HS-27A (cell line): ENCODE measurements around the gene GAA.

Source experiments
- DNase-seq: peaks from one replicate; pipeline ENCODE4 v3.0.0-alpha.2; 2012; ENCODE audit warnings: low read depth, missing footprints

The GAA gene

GRCh38 chr17:80117491-80118401 lies 16.4 kb downstream of the GAA start:
- DNase-seq, result no peak

DNA sequence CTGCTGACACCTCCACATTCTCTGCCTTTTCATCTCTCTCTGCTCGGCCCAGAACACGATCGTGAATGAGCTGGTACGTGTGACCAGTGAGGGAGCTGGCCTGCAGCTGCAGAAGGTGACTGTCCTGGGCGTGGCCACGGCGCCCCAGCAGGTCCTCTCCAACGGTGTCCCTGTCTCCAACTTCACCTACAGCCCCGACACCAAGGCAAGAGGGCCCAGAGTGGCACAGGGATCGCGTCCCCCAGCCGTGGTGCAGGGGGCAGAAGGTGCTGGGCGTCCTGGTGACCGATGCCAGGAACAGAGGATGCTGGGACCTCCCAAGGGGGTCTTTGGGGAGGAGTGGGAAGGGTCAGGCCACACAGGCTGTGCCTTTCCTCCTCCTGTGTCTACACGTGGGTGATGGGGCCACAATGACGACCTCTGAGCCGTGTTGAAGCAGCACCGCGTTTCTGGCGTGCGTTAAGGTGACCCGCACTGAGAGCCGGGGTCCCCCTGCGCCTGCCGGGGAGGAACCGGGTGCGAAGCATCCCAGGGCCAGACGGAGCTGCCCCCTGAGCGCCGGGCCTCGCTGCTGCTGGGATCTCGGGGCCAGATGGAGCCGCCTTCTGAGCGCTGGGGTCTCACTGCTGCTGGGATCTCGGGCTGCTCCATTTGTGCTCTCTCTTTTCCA lies 17.4 kb downstream of the GAA start:
- no peak for DNase-seq

- no peak for DNase-seq
These were observed 17.9 kb downstream of the GAA start for GRCh38 chr17:80119271-80119791.

DNA sequence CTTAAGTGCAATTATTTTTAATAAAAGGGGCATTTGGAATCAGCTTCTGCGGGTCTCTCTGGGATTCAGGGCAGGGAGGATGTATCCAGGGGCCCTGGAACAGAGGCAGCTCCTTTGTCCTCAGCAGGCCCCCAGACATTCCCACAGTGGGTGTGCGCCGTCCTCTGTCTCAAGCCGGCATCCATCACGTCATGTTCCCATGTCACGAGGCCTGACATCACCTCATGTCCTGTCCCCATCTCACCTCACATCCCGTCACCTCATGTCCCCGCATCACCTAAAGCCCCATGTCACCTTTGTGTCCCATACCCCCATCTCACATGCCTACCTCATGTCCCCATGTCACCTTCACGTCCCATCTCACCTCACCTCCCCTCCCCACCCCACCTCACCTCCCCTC lies 18.5 kb downstream of the GAA start:
- DNase-seq, result no peak

- DNase-seq, result no peak
These were observed 20.7 kb downstream of the GAA start for GRCh38 chr17:80122026-80122575.

DNA sequence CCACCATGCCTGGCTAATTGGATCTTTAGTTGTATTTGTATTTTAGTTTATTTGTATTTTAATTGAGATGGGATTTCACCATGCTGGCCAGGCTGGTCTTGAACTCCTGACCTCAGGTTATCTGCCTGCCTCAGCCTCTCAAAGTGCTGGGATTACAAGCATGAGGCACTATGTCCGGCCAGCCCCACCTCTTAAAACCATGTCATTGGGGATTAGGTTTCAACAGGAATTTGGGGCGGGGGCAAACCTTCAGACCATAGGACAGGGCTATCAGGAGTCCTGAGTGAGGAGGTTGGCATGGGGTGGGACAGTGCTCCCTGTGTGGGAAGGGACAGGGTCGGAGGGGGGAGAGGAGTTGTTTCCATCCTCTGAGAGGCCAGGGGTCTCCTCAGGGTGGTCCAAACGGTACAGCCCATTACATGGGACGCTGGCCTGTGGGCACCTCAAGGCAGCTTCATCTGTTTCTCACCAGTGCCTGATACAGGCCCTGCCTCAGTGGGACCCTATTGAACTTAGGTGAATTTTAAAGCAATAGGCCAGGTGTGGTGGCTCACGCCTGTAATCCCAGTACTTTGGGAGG lies 21.6 kb downstream of the GAA start:
- no peak for DNase-seq

GRCh38 chr17:80123791-80124190 lies 22.4 kb downstream of the GAA start:
- no peak for DNase-seq

- DNase-seq, result no peak
These were observed 23.1 kb downstream of the GAA start for GRCh38 chr17:80124351-80124981.

DNA sequence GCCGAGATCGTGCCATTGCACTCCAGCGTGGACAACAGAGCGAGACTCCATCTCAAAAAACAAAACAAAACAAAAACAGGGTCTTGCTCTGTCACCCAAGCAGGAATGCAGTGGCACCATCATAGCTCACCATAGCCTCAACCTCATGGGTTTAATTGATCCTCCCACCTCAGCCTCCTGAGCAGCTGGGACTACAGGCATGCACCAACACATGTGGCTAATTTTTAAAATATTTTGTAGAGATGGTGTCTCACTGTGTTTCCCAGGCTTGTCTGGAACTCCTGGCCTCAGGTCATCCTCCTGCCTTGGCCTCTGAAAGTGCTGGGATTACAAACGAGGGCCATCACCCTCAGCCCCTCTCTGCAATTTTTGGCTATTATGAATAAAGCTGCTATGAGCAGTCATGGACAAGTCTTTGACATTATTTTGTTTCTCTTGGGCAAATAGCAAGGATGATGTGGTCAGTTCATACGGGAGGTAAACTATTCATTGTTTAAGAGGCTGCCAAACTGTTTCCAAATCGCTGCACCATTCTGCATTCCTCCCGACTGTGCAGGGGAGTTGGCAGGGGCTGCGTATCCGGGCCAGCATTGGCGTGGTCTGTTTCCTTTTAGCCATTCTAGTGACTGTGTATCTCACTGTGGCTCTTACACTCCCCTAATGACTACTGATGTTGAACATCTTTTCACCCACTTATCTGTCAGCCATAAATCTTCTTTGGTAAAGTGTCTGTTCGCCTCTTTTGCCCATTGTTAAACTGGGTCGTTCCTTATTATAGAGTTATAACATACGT lies 24.5 kb downstream of the GAA start:
- DNase-seq, result no peak

DNA sequence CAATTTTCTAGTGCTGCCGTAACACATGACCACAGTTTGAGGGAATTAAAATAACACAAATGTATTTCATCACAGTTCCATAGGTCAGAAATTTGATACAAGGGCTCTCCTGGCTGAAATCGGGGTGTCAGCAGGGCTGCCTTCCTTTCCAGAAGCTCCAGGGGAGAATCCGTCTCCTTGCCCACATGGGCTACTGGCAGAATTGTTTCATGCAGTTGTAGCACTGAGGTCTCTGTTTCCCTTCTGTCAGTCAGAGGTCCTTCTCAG lies 25.0 kb downstream of the GAA start:
- DNase-seq, result no peak

- no peak for DNase-seq
These were observed 27.7 kb downstream of the GAA start for GRCh38 chr17:80129006-80129565.

- DNase-seq, result no peak
These were observed 29.6 kb downstream of the GAA start for GRCh38 chr17:80130992-80131391.

GRCh38 chr17:80132906-80133625 lies 31.7 kb downstream of the GAA start:
- no peak for DNase-seq

- no peak for DNase-seq
These were observed 32.2 kb downstream of the GAA start for GRCh38 chr17:80133626-80133970.

DNA sequence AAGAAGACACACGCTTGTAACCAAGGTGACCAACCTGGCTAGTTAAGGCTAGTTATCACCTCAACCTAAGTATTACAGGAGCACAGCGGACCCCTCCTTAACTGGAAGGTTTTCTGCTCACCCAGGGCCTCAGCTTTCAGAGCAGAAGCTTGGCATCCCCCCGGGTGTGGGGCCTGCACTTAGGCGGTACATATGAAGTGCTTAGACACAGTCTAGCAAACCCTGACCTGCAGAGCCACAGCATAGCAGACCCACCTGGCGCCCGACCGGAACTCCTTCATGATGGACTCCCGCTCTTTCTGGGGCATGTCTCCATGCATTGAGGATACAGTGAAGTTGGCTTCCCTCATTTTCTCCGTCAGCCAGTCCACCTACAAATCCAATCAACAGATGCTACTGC lies 35.8 kb downstream of the GAA start:
- DNase-seq, result no peak

- DNase-seq, result no peak
These were observed 37.6 kb downstream of the GAA start for GRCh38 chr17:80138856-80139426.

GRCh38 chr17:80141463-80142165 lies 40.2 kb downstream of the GAA start:
- no peak for DNase-seq

DNA sequence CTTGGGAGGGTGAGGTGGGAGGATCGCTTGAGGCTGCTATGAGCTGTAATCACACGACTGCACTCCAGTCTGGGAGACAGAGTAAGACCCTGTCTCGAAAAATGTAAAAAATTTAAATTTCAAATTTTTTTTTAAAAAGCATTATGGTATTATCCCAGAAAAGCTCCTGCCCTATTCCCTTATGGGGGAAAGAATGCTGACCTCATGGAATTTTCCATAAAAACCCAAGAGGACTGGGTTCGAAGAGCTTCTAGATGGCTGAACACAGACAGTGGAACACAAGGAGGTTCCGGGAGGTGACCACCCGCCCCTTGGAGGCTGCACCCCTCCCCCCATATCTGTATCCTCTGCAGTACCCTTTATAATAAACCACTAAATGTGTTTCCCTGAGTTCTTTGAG lies 41.5 kb downstream of the GAA start:
- DNase-seq, result no peak
